Smooth muscle cell (in vitro differentiated cells): ENCODE results near the gene SLC38A1. TPM values are rescaled to one million over a fixed set of nuclear protein-coding genes. Genes with fewer than 3 reads are reported as not detected.

Experiments used
- DNase-seq: peaks from one replicate; lab custom pipeline; 2025; ENCODE audit not compliant: unreplicated experiment; lab: John Stamatoyannopoulos, UW
- H2AFZ ChIP-seq: fragments of 200-600 bp; sonication (generic); 2 replicates; pipeline ENCODE4 v1.6.0; 2016; ENCODE audit warnings: antibody characterized with exemption, low read depth, mild to moderate bottlenecking
- H3F3A ChIP-seq: fragments of 200-600 bp; sonication (generic); 2 replicates; pipeline ENCODE4 v1.6.0; 2017; ENCODE audit warnings: antibody characterized with exemption, low read depth
- H3K27ac ChIP-seq: fragments of 200-600 bp; sonication (generic); 2 replicates; pipeline ENCODE4 v1.5.1; 2016; ENCODE audit warnings: low read depth, mild to moderate bottlenecking
- H3K27me3 ChIP-seq: fragments of 200-600 bp; sonication (generic); 2 replicates; pipeline ENCODE4 v1.6.1; 2016; ENCODE audit warnings: low read depth, mild to moderate bottlenecking
- H3K36me3 ChIP-seq: fragments of 200-600 bp; sonication (generic); 2 replicates; pipeline ENCODE4 v1.5.1; 2016; ENCODE audit warnings: low read depth
- H3K4me1 ChIP-seq: fragments of 200-600 bp; sonication (generic); 2 replicates; pipeline ENCODE4 v1.5.1; 2016; ENCODE audit warnings: low read depth
- H3K4me2 ChIP-seq: fragments of 200-600 bp; sonication (generic); 2 replicates; pipeline ENCODE4 v1.6.0; 2016; ENCODE audit warnings: mild to moderate bottlenecking
- H3K4me3 ChIP-seq: fragments of 200-600 bp; sonication (generic); 2 replicates; pipeline ENCODE4 v1.5.1; 2016; ENCODE audit warnings: mild to moderate bottlenecking
- H3K79me2 ChIP-seq: fragments of 200-600 bp; sonication (generic); 2 replicates; pipeline ENCODE4 v1.6.0; 2016; ENCODE audit warnings: low read depth, mild to moderate bottlenecking
- H3K9ac ChIP-seq: fragments of 200-600 bp; sonication (generic); 2 replicates; pipeline ENCODE4 v1.6.0; 2016; ENCODE audit warnings: low read depth
- H3K9me3 ChIP-seq: fragments of 200-600 bp; sonication (generic); replicated peaks from 2 replicates; pipeline ENCODE4 v1.5.1; 2016; ENCODE audit warnings: low read depth
- H4K20me1 ChIP-seq: fragments of 200-600 bp; sonication (generic); 2 replicates; pipeline ENCODE4 v1.6.0; 2016; ENCODE audit warnings: low read depth
- WGBS: methylation state at CpG from one replicate; pipeline ENCODE4 v1.1.7; 2016; ENCODE audit warnings: low lambda C conversion rate; 5-methylcytosine and 5-hydroxymethylcytosine counted together
- polyA plus RNA-seq: library from polyadenylated mRNA; unstranded; fragments of >200 nt; fragmentation: Nextera tagmentation; extraction: Ambion mirVana; gene quantifications from 2 replicates; pipeline ENCODE4 v1.2.1, GENCODE V29; 2016
- total RNA-seq: library from RNA; depleted of rRNA; stranded (reverse); fragments of >200 nt; gene quantifications from 2 replicates; pipeline ENCODE4 v1.2.3, GENCODE V29; 2014
- TF ChIP-seq, protein P1 (sequence below): fragments of 200-600 bp; sonication (generic); IDR thresholded peaks from 2 replicates; pipeline ENCODE4 v1.5.1; 2017; ENCODE audit warnings: borderline replicate concordance, mild to moderate bottlenecking, antibody characterized with exemption; ENCODE audit not compliant: insufficient read depth, poor library complexity, severe bottlenecking

The SLC38A1 gene
- total and polyA plus RNA-seq, 2 experiments from 2014 or later, result 23.5 to 85.8 TPM

DNA sequence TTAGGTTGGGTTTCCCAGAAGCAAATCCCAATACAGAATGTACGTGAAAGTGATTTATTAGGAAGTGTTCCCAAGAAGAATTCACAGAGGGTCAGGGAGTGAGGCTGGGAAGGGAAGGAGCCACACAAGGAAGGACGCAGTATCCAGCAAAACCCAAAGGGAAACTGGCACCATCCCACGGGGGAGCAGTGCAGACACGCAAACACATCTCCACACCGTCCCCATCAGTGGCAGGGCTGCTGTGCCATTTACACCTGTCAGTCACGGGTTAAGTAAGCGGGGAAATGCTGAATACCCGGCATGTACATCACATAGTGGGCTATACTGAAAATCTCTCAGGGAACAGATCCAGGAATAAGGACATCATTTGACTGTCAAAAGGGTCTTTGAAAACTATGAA lies 93.9 kb downstream of the SLC38A1 start:
- no peaks in the 10 kb centered on the region for H3K4me1 ChIP-seq
- no peaks in the 10 kb centered on the region for H3F3A ChIP-seq
- no peaks in the 10 kb centered on the region for H3K36me3 ChIP-seq
- no peak for DNase-seq
- no peak overlapping the region for H3K4me2 ChIP-seq
- no peaks in the 10 kb centered on the region for H3K79me2 ChIP-seq
- no peaks in the 10 kb centered on the region for H3K27me3 ChIP-seq
- H3K9ac ChIP-seq, result no peak overlapping the region
- 90% methylated on average over 8 of the region's 8 CpGs for WGBS
- H4K20me1 ChIP-seq, result no peaks in the 10 kb centered on the region
- H3K9me3 ChIP-seq, result no peaks in the 10 kb centered on the region
- H3K4me3 ChIP-seq, result no peak overlapping the region
- H2AFZ ChIP-seq, result no peak overlapping the region
- H3K27ac ChIP-seq, result no peak overlapping the region
- TF ChIP-seq, protein P1, sequence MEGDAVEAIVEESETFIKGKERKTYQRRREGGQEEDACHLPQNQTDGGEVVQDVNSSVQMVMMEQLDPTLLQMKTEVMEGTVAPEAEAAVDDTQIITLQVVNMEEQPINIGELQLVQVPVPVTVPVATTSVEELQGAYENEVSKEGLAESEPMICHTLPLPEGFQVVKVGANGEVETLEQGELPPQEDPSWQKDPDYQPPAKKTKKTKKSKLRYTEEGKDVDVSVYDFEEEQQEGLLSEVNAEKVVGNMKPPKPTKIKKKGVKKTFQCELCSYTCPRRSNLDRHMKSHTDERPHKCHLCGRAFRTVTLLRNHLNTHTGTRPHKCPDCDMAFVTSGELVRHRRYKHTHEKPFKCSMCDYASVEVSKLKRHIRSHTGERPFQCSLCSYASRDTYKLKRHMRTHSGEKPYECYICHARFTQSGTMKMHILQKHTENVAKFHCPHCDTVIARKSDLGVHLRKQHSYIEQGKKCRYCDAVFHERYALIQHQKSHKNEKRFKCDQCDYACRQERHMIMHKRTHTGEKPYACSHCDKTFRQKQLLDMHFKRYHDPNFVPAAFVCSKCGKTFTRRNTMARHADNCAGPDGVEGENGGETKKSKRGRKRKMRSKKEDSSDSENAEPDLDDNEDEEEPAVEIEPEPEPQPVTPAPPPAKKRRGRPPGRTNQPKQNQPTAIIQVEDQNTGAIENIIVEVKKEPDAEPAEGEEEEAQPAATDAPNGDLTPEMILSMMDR, result no peak

DNA sequence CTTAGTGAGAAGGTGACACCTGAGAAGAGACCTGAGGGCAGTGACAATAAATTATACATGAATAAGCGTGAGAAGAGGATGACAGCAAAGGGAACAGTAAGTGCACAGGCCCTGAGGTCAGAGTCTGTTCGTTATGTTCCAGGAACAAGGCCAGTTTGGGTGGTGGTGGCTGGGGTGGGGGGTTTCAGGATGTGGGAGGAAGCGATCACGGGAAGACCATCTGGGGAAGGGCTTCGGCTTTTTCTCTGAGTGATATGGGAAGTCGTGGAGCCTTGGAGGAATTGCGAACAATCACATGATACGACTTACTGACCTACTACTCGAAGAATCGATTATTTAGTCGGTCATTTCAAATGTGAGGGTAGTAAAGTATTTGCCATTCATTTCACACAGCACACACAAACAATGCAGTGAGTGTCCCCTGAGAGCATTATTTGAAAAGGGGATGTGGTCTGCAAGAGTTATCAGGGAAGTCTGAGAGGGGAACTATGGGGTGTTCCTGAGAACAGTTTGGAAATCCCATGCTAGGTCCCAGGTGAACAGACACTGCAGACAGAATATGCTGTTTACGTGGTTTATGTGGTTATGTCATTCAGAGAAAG lies 94.7 kb downstream of the SLC38A1 start:
- Histone ChIP-seq H3K4me1 (no peaks in the 10 kb centered on the region), H3F3A (no peaks in the 10 kb centered on the region), H3K36me3 (no peaks in the 10 kb centered on the region), H3K4me2 (no peak overlapping the region), H2AFZ (no peak overlapping the region), H3K9me3 (no peaks in the 10 kb centered on the region), H3K4me3 (no peak overlapping the region), H3K79me2 (no peaks in the 10 kb centered on the region), H3K27ac (no peak overlapping the region), H3K9ac (no peak overlapping the region), H4K20me1 (no peaks in the 10 kb centered on the region), H3K27me3 (no peaks in the 10 kb centered on the region)
- TF ChIP-seq, protein P1, result no peak
- WGBS, result 87% methylated on average over 12 of the region's 12 CpGs
- DNase-seq, result no peak

DNA sequence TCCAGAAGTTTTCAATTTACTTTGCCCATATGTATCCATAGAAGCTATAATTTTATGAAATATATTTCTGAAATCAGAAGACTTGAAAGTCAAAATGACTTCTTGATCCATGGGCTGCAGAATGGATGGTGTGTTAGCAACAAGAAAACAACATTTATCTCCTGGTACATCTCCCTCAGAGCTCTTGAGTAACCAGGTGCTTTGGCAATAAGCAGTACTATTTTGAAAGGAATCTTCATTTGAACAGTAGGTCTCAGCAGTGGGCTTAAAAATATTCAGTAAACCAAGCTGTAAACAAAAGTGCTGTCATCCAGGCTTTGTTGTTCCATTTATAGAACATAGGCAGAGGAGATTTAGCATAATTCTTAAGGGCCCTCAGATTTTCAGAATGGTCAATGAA lies 100.4 kb downstream of the SLC38A1 start:
- H3K9me3 ChIP-seq, result no peaks in the 10 kb centered on the region
- H3K27me3 ChIP-seq, result no peaks in the 10 kb centered on the region
- no peaks in the 10 kb centered on the region for H3K79me2 ChIP-seq
- no peak overlapping the region for H3K4me3 ChIP-seq
- no peaks in the 10 kb centered on the region for H3K4me1 ChIP-seq
- DNase-seq, result no peak
- TF ChIP-seq, protein P1, result no peak
- no peaks in the 10 kb centered on the region for H3K36me3 ChIP-seq
- H2AFZ ChIP-seq, result no peak overlapping the region
- no peak overlapping the region for H3K4me2 ChIP-seq
- H4K20me1 ChIP-seq, result no peaks in the 10 kb centered on the region
- no peak overlapping the region for H3K27ac ChIP-seq
- H3F3A ChIP-seq, result no peaks in the 10 kb centered on the region
- no peak overlapping the region for H3K9ac ChIP-seq

DNA sequence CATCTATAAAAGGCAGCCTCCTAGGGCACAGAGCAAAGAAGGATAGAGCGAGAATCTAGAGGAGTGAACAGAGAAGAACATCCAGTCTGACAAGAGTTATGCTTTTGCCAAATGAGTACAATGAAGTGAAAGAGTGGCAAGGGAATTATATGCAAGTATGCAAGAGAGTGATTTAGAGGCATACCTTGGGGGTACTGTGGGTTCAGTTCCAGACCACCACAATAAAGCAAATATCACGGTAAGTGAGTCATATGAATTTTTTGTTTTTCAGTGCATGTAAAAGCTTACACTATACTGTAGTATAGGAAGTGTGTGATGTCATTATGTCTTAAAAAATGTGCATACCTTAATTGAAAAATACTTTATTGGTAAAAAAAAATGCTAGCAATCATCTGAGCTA lies 101.4 kb downstream of the SLC38A1 start:
- 67% methylated on average over 2 of the region's 2 CpGs for WGBS
- no peaks in the 10 kb centered on the region for H3K9me3 ChIP-seq
- no peaks in the 10 kb centered on the region for H3K79me2 ChIP-seq
- H2AFZ ChIP-seq, result no peak overlapping the region
- H3K9ac ChIP-seq, result no peak overlapping the region
- no peaks in the 10 kb centered on the region for H3F3A ChIP-seq
- H4K20me1 ChIP-seq, result no peaks in the 10 kb centered on the region
- no peaks in the 10 kb centered on the region for H3K4me1 ChIP-seq
- no peak overlapping the region for H3K4me2 ChIP-seq
- no peaks in the 10 kb centered on the region for H3K27me3 ChIP-seq
- no peak overlapping the region for H3K27ac ChIP-seq
- no peak overlapping the region for H3K4me3 ChIP-seq
- TF ChIP-seq, protein P1, result no peak
- no peaks in the 10 kb centered on the region for H3K36me3 ChIP-seq
- no peak for DNase-seq
